Liver (tissue), 9 donors: ENCODE results near the gene CACNA1H. TPM values are rescaled to one million over a fixed set of nuclear protein-coding genes. Genes with fewer than 3 reads are reported as not detected.
A peak's percentile ranks its signal among the peaks of the same experiment; 100 is the strongest.
"Not testable (repeated sequence)": the region's sequence is repeated elsewhere in the genome, so short reads cannot be mapped to it uniquely, and the experiment has no call there.

Experiments
- DNase-seq: peaks from one replicate; pipeline ENCODE4 v3.0.0-alpha.2; 2017; ENCODE audit warnings: low spot score
- H3K27ac ChIP-seq, 2 donors: one replicate each; pipeline ENCODE4 v1.7.0; 2013; ENCODE audit warnings: inconsistent platforms in 2 of 2, low read length in 2 of 2, control low read depth in 1 of 2, low read depth in 1 of 2, mild to moderate bottlenecking in 1 of 2
- H3K27me3 ChIP-seq, 4 donors: one replicate each; pipeline versions ENCODE4 v1.6.1 to v1.7.0; 2013; ENCODE audit warnings: low read length in 3 of 4, inconsistent platforms in 1 of 4, mild to moderate bottlenecking in 1 of 4, moderate library complexity in 1 of 4; ENCODE audit not compliant: control insufficient read depth in 4 of 4, insufficient read depth in 4 of 4
- H3K36me3 ChIP-seq, 4 donors: one replicate each; pipeline versions ENCODE4 v1.6.1 to v1.7.0; 2013; ENCODE audit warnings: low read length in 3 of 4, mild to moderate bottlenecking in 3 of 4, low read depth in 1 of 4, moderate library complexity in 1 of 4; ENCODE audit not compliant: control insufficient read depth in 4 of 4, insufficient read depth in 3 of 4
- H3K4me1 ChIP-seq, 4 donors: one replicate each; pipeline versions ENCODE4 v1.6.1 to v1.7.0; 2013; ENCODE audit warnings: low read length in 3 of 4, mild to moderate bottlenecking in 3 of 4, moderate library complexity in 1 of 4; ENCODE audit not compliant: control insufficient read depth in 4 of 4, insufficient read depth in 4 of 4
- H3K4me3 ChIP-seq, 3 donors: one replicate each; pipeline versions ENCODE4 v1.6.1 to v1.7.0; 2013; ENCODE audit warnings: low read length in 3 of 3, control low read depth in 1 of 3, low read depth in 1 of 3, mild to moderate bottlenecking in 1 of 3
- H3K9ac ChIP-seq, 2 donors: one replicate each; pipeline ENCODE4 v1.7.0; 2013; ENCODE audit warnings: low read length in 2 of 2, mild to moderate bottlenecking in 2 of 2, moderate library complexity in 2 of 2, control low read depth in 1 of 2, low read depth in 1 of 2
- H3K9me3 ChIP-seq, 4 donors: one replicate each; pipeline versions ENCODE4 v1.6.1 to v1.7.0; 2013; ENCODE audit warnings: low read length in 3 of 4; ENCODE audit not compliant: control insufficient read depth in 4 of 4
- CTCF ChIP-seq: fragments of 150-350 bp; IDR thresholded peaks from 2 replicates; pipeline ENCODE4 v1.5.1; 2017; ENCODE audit warnings: improper control_type of control experiment, low read depth, low read length; ENCODE audit not compliant: missing input control
- EGR1 ChIP-seq, 2 donors: IDR thresholded peaks; 2 replicates each; pipeline ENCODE4 v1.6.1; 2016 to 2018; ENCODE audit warnings: antibody characterized with exemption in 2 of 2, low read depth in 2 of 2
- FOXA1 ChIP-seq: IDR thresholded peaks from 2 replicates; pipeline ENCODE4 v1.6.1; 2016; ENCODE audit warnings: antibody characterized with exemption
- GABPA ChIP-seq, 2 donors: IDR thresholded peaks in 1 of 2; conservative IDR thresholded peaks in 1 of 2; 2 replicates each; pipeline ENCODE4 v1.6.1; 2016; ENCODE audit warnings: antibody characterized with exemption in 2 of 2, mild to moderate bottlenecking in 1 of 2, moderate library complexity in 1 of 2
- HNF4A ChIP-seq, 2 donors: conservative IDR thresholded peaks; 2 replicates each; pipeline ENCODE4 v1.6.1; 2016; ENCODE audit warnings: antibody characterized with exemption in 2 of 2, mild to moderate bottlenecking in 2 of 2
- HNF4G ChIP-seq: IDR thresholded peaks from 2 replicates; pipeline ENCODE4 v1.6.1; 2016; ENCODE audit warnings: antibody characterized with exemption
- JUND ChIP-seq, 2 donors: IDR thresholded peaks; 2 replicates each; pipeline ENCODE4 v1.6.1; 2016; ENCODE audit warnings: antibody characterized with exemption in 2 of 2
- MAX ChIP-seq: IDR thresholded peaks from 2 replicates; pipeline ENCODE4 v1.6.1; 2016; ENCODE audit warnings: antibody characterized with exemption
- NR2F2 ChIP-seq: IDR thresholded peaks from 2 replicates; pipeline ENCODE4 v1.6.1; 2016; ENCODE audit warnings: antibody characterized with exemption
- RXRA ChIP-seq, 2 donors: IDR thresholded peaks; 2 replicates each; pipeline ENCODE4 v1.6.1; 2017 to 2018; ENCODE audit warnings: antibody characterized with exemption in 2 of 2, mild to moderate bottlenecking in 1 of 2
- SP1 ChIP-seq: IDR thresholded peaks from 2 replicates; pipeline ENCODE4 v1.6.1; 2018; ENCODE audit warnings: antibody characterized with exemption, mild to moderate bottlenecking
- WGBS: extraction: QIAGEN DNeasy Blood & Tissue Kit; methylation state at CpG from one replicate; pipeline ENCODE4 v1.1.7; 2013; 5-methylcytosine and 5-hydroxymethylcytosine counted together
- polyA plus RNA-seq, 2 donors: library from polyadenylated mRNA; stranded (reverse) in 1 of 2; unstranded in 1 of 2; fragments of 200-250 nt in 1 of 2; fragments of >200 nt in 1 of 2; fragmentation: Nextera tagmentation in 1 of 2; extraction: Ambion mirVana in 1 of 2; gene quantifications; one replicate each; pipeline versions ENCODE4 v1.2.1 to v1.2.3, GENCODE V29; 2013 to 2015
- total RNA-seq, 2 donors: library from RNA; depleted of rRNA; stranded (reverse); fragments of >200 nt; gene quantifications; one replicate each; pipeline ENCODE4 v1.2.3, GENCODE V29; 2014
- donor health status: healthy.
- donor health status: healthy.
- donor health status: healthy.
- donor health status: healthy.
- donor health status: healthy.

Gene CACNA1H
- total and polyA plus RNA-seq, 4 donors = 0.21 to 8.5 (median 6.1) TPM

GRCh38 chr16:1223355-1224214 is 70.7 kb downstream of the CACNA1H start (continued):
- TF ChIP-seq FOXA1 = no peak
- no peak for TF ChIP-seq GABPA (IDR thresholded peaks at IDR 0.05 in 1 of 2, conservative IDR thresholded peaks at IDR 0.05 in 1 of 2)
- TF ChIP-seq MAX = no peak
- TF ChIP-seq EGR1 (IDR thresholded peaks at IDR 0.05; ENCODE audit: low read depth in 2 of 2) = no peak
- TF ChIP-seq SP1 = no peak
- TF ChIP-seq HNF4G = no peak
- no peak for TF ChIP-seq CTCF
- no peak for TF ChIP-seq JUND (IDR thresholded peaks at IDR 0.05)

- no peak for DNase-seq
- Histone ChIP-seq H3K4me3 (no peak overlapping the region), H3K36me3 (peaks cover 0 to 13% (median 3%) of the 10 kb centered on the region in 4 donors), H3K27ac (no peak overlapping the region), H3K9ac (no peak overlapping the region), H3K27me3 (no peaks in the 10 kb centered on the region), H3K4me1 (peaks cover 0 to 8% (median 2%) of the 10 kb centered on the region in 4 donors), H3K9me3 (no peaks in the 10 kb centered on the region)
- 73% methylated on average over 9 of the region's 9 CpGs for WGBS
- no peak for TF ChIP-seq HNF4A (conservative IDR thresholded peaks at IDR 0.05)
Measured at GRCh38 chr16:1224558-1224957, 71.7 kb downstream of the CACNA1H start.

GRCh38 chr16:1225051-1225451 is 72.1 kb downstream of the CACNA1H start, which contains the start of gene TPSG1:
Gene TPSG1 (minus strand): TSS chr16:1225268. CDS start chr16:1225252, 16 bp downstream.
- Histone ChIP-seq H3K4me3 (no peak within 1 kb of the TSS), H3K9ac (no peak within 1 kb of the TSS), H3K4me1 (peaks cover 0 to 8% (median 2%) of the 10 kb centered on the region in 4 donors), H3K9me3 (no peaks in the 10 kb centered on the region), H3K36me3 (peaks cover 0 to 8% (median under 1%) of the 10 kb centered on the region in 4 donors), H3K27ac (no peak within 1 kb of the TSS), H3K27me3 (no peaks in the 10 kb centered on the region)
- WGBS = 38% methylated on average over 10 of the region's 10 CpGs
- DNase-seq = no peak
- peak in 1 of 2 donors; percentile 32 for TF ChIP-seq HNF4A (conservative IDR thresholded peaks at IDR 0.05)
- TF ChIP-seq NR2F2 = no peak

- not testable (repeated sequence) for H3K4me1 ChIP-seq, H3K9me3 ChIP-seq, H3K4me3 ChIP-seq, H3K27ac ChIP-seq, H3K36me3 ChIP-seq, H3K9ac ChIP-seq, DNase-seq, H3K27me3 ChIP-seq
- TF ChIP-seq RXRA (IDR thresholded peaks at IDR 0.05) = peak in 1 of 2 donors; percentile 50
- 45% methylated on average over 24 of the region's 24 CpGs for WGBS
Measured at GRCh38 chr16:1225728-1226311, 72.9 kb downstream of the CACNA1H start.

- not testable (repeated sequence) for DNase-seq, H3K9me3 ChIP-seq, H3K4me3 ChIP-seq, H3K36me3 ChIP-seq, H3K9ac ChIP-seq, H3K27ac ChIP-seq, H3K4me1 ChIP-seq, H3K27me3 ChIP-seq
- WGBS = 34% methylated on average over 13 of the region's 14 CpGs
Measured at GRCh38 chr16:1226692-1227091, 73.8 kb downstream of the CACNA1H start.

GRCh38 chr16:1228227-1228626 is 75.3 kb downstream of the CACNA1H start:
- WGBS = 76% methylated on average over 7 of the region's 7 CpGs
- not testable (repeated sequence) for H3K4me3 ChIP-seq

More at GRCh38 chr16:1228227-1228626, 75.3 kb downstream of the CACNA1H start:
- not testable (repeated sequence) for H3K4me1 ChIP-seq, H3K27ac ChIP-seq, H3K9me3 ChIP-seq, DNase-seq, H3K27me3 ChIP-seq, H3K36me3 ChIP-seq, H3K9ac ChIP-seq
